ENCODE data around the gene FTO.

DNA sequence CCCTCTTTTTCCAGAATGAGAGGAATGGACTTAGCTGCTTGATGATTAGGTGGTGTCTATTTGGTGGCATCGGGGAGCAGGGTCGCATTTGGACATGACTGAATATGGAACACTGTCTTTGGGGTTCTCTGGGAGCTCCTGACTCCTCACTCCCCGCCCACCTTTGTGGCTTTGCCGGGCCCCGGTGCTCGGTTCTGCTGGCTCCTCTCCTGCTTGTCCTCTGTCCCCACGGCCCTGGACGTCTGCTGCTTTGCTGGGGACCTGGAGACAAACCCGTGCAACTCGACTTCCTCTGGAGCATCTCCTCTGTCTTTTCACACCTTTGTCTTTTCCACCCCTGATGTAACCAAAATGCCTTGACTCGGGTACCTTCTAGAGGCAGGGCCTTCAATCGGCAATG, 446.9 kb downstream of the FTO start:
- no peak for TF ChIP-seq POLR2A (IDR thresholded peaks at IDR 0.05; ENCODE audit: control extremely low read depth in 1 of 2, low read depth in 2 of 2, low read length in 2 of 2)
- TF ChIP-seq CEBPB (IDR thresholded peaks at IDR 0.05; ENCODE audit: low read depth, low read length): no peak
- no peak for TF ChIP-seq MAX (IDR thresholded peaks at IDR 0.05)
- TF ChIP-seq CTCF (IDR thresholded peaks at IDR 0.05; ENCODE audit: control extremely low read depth in 1 of 3, insufficient read depth in 1 of 3, low read depth in 1 of 3, low read length in 3 of 3): no peak
- TF ChIP-seq TAF1 (IDR thresholded peaks at IDR 0.05; ENCODE audit: low read depth, low read length): no peak
- TF ChIP-seq SP2 (IDR thresholded peaks at IDR 0.05; ENCODE audit: low read length): no peak

Measured in H1 (cell line).